Suprapubic skin (tissue), 4 donors: ENCODE data around the gene S100A1. TPM values are rescaled to one million over a fixed set of nuclear protein-coding genes. Genes with fewer than 3 reads are reported as not detected.
"Not testable (repeated sequence)": the region's sequence is repeated elsewhere in the genome, so short reads cannot be mapped to it uniquely, and the experiment has no call there.

ENCODE experiments used
- DNase-seq, 2 donors: peaks; one replicate each; pipeline ENCODE4 v3.0.0-alpha.2; 2019; ENCODE audit warnings: low spot score in 2 of 2
- H3K27ac ChIP-seq: fragments of 200-600 bp; sonication (generic); one replicate; pipeline ENCODE4 v1.5.1; 2019
- H3K27me3 ChIP-seq: fragments of 200-600 bp; sonication (generic); one replicate; pipeline ENCODE4 v1.5.1; 2019
- H3K36me3 ChIP-seq: fragments of 200-600 bp; sonication (generic); one replicate; pipeline ENCODE4 v1.5.1; 2019
- H3K4me1 ChIP-seq: fragments of 200-600 bp; sonication (generic); one replicate; pipeline ENCODE4 v1.5.1; 2019
- H3K4me3 ChIP-seq: fragments of 200-600 bp; sonication (generic); one replicate; pipeline ENCODE4 v1.5.1; 2019; ENCODE audit warnings: mild to moderate bottlenecking
- H3K9me3 ChIP-seq: fragments of 200-600 bp; sonication (generic); one replicate; pipeline ENCODE4 v1.5.1; 2019
- EP300 ChIP-seq: sonication (generic); formaldehyde crosslinking; IDR thresholded peaks from one replicate; pipeline ENCODE4 v1.6.1; 2017; ENCODE audit warnings: antibody characterized with exemption
- POLR2A ChIP-seq, 2 donors: fragments of 450-650 bp; IDR thresholded peaks; one replicate each; pipeline ENCODE4 v1.6.1; 2017; ENCODE audit warnings: antibody characterized with exemption in 2 of 2, mild to moderate bottlenecking in 2 of 2, moderate library complexity in 2 of 2
- POLR2AphosphoS5 ChIP-seq, 3 donors: sonication (generic); formaldehyde crosslinking; IDR thresholded peaks; one replicate each; pipeline ENCODE4 v1.6.1; 2017; ENCODE audit warnings: antibody characterized with exemption in 3 of 3
- WGBS: methylation state at CpG from one replicate; pipeline ENCODE4 v1.1.5; 2018; 5-methylcytosine and 5-hydroxymethylcytosine counted together
- total RNA-seq, 4 donors: library from RNA; depleted of rRNA; stranded (reverse); fragments of >200 nt; gene quantifications; one replicate each; pipeline ENCODE4 v1.1.0, GENCODE V29; 2016
- TF ChIP-seq, protein P1 (sequence below), 2 donors: fragments of 200-600 bp in 1 of 2; fragments of 450-650 bp in 1 of 2; sonication (generic) in 1 of 2; IDR thresholded peaks; one replicate each; pipeline ENCODE4 v1.5.1; 2016 to 2019; ENCODE audit warnings: antibody characterized with exemption in 2 of 2, mild to moderate bottlenecking in 1 of 2, moderate library complexity in 1 of 2

Gene S100A1
- 10 to 100 TPM; 17.9 to 33.2 (median 21.1) TPM for total RNA-seq

DNA sequence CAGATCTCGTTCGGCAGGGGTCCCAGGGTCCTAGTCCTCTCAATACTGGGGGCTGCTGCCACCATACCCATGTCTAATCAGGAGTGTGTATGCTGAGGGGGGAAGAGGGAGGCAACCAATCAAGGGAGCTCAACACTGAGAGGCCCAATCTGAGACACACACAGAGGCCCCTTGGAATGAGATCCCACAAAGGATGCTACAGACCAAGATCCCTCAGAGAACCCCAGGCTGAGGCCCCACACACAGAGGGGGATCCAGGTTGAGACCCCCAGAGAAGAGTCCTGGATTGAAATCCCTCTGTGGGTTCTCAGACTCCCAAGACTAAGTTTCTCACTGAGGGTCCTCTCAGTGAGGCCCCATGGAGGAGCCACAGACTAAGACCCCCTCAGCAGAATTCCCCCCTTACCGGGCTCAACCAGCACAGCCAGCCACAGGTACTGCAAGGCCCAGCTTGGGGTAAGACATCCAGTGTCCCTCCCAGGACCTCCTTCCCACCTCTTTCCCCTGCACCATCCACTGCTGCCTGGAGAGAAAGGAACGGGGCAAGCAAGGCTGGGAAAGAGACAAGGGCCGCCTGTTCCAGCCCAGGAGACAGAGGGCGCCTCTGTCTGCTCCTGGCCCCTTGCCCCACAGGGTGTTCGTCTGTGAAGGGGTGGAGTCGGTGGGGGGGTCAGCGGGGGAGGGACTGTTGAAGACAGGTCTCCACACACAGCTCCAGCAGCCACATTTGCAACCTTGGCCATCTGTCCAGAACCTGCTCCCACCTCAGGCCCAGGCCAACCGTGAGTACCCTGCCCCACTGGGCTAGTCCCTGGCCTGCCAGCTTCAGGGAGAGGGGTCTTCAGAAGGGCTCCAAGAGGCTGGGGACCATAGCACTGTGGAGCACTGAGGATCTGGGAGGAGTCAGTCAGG, at the start of gene S100A1:
S100A1 (plus strand) TSS at position 720 of the 912 bp plus-strand sequence. CDS start 2,088 bp downstream, outside the sequence.
- peak in 1 of 2 donors; percentile 81 for DNase-seq

DNA sequence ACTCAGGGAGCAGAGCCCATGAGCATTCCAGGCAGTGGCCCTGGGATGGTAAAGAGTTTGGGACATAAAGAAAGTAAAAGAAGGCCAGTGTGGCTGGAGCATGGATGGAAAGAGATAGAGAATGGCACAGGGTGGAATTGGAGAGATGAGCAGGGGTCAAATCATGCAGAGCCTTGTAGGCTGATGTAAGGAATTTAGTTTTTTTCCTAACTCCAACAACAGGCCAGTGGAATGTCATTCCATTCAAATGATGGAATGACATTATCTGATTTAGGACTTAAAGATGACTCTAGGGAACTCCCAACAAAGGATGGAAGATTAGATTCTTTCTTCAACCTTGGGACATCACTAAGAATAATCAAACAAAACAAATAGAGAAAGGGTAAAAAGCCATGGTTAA, 49.7 kb upstream of the S100A1 start:
- H3K9me3 ChIP-seq, result no peaks in the 10 kb centered on the region
- peaks cover 11% of the 10 kb centered on the region for H3K4me1 ChIP-seq
- no peaks in the 10 kb centered on the region for H3K27me3 ChIP-seq
- H3K27ac ChIP-seq, result no peak overlapping the region
- no peaks in the 10 kb centered on the region for H3K36me3 ChIP-seq
- no peak overlapping the region for H3K4me3 ChIP-seq
- DNase-seq, result no peak
- TF ChIP-seq, protein P1, sequence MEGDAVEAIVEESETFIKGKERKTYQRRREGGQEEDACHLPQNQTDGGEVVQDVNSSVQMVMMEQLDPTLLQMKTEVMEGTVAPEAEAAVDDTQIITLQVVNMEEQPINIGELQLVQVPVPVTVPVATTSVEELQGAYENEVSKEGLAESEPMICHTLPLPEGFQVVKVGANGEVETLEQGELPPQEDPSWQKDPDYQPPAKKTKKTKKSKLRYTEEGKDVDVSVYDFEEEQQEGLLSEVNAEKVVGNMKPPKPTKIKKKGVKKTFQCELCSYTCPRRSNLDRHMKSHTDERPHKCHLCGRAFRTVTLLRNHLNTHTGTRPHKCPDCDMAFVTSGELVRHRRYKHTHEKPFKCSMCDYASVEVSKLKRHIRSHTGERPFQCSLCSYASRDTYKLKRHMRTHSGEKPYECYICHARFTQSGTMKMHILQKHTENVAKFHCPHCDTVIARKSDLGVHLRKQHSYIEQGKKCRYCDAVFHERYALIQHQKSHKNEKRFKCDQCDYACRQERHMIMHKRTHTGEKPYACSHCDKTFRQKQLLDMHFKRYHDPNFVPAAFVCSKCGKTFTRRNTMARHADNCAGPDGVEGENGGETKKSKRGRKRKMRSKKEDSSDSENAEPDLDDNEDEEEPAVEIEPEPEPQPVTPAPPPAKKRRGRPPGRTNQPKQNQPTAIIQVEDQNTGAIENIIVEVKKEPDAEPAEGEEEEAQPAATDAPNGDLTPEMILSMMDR (IDR thresholded peaks at IDR 0.05), result no peak
- TF ChIP-seq EP300 (no peak), POLR2A (IDR thresholded peaks at IDR 0.05) (no peak), POLR2AphosphoS5 (IDR thresholded peaks at IDR 0.05) (no peak)

More for the DNA sequence above, at the start of gene S100A1:
- Histone ChIP-seq H3K4me3 (peak within 1 kb of the TSS; percentile 55), H3K9me3 (no peaks in the 10 kb centered on the region), H3K36me3 (peaks cover 10% of the 10 kb centered on the region), H3K4me1 (peaks cover 57% of the 10 kb centered on the region), H3K27ac (peak within 1 kb of the TSS; percentile 92), H3K27me3 (no peaks in the 10 kb centered on the region)
- TF ChIP-seq POLR2AphosphoS5 (IDR thresholded peaks at IDR 0.05), result no peak
- TF ChIP-seq, protein P1 (IDR thresholded peaks at IDR 0.05), result no peak
- no peak for TF ChIP-seq POLR2A (IDR thresholded peaks at IDR 0.05)
- TF ChIP-seq EP300, result no peak
- 52% methylated on average over 10 of the region's 10 CpGs for WGBS

DNA sequence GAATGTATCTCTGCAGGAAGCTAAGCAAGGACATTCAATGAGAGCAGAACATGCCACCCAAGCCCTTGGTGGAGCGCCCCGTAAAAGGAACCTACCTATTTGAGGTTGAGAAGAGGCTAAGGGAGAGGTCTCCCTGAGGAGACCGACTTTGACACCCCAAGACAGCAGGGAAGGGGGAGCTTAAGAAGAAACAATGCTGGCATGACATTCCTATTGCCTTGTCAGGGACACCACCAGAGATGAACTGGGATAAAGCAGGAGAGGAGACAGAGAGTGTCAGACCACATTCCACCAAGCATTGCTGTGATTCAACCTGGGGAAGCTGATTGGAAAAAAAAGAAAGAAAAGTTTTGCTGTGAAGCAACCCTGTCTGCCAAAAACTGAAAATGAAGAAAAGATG, 49.3 kb upstream of the S100A1 start:
- H3K9me3 ChIP-seq, result no peaks in the 10 kb centered on the region
- no peak for DNase-seq
- H3K4me3 ChIP-seq, result no peak overlapping the region
- H3K27ac ChIP-seq, result no peak overlapping the region
- no peak for TF ChIP-seq EP300
- no peak for TF ChIP-seq POLR2AphosphoS5 (IDR thresholded peaks at IDR 0.05)
- TF ChIP-seq POLR2A (IDR thresholded peaks at IDR 0.05), result no peak
- TF ChIP-seq, protein P1 (IDR thresholded peaks at IDR 0.05), result no peak
- no peaks in the 10 kb centered on the region for H3K36me3 ChIP-seq
- WGBS, result 87% methylated on average over 3 of the region's 3 CpGs
- peaks cover 10% of the 10 kb centered on the region for H3K4me1 ChIP-seq
- H3K27me3 ChIP-seq, result no peaks in the 10 kb centered on the region

DNA sequence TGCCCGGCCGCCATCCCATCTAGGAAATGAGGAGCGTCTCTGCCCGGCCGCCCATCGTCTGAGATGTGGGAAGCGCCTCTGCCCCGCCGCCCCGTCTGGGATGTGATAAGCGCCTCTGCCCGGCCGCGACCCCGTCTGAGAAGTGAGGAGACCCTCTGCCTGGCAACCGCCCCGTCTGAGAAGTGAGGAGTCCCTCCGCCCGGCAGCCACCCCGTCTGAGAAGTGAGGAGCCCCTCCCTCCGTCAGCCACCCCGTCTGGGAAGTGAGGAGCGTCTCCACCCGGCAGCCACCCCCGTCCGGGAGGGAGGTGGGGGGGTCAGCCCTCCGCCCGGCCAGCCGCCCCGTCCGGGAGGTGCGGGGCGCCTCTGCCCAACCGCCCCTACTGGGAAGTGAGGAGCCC, 45.4 kb upstream of the S100A1 start:
- H3K4me3 ChIP-seq, H3K27ac ChIP-seq, DNase-seq, H3K36me3 ChIP-seq, H3K9me3 ChIP-seq, H3K4me1 ChIP-seq, H3K27me3 ChIP-seq: not testable (repeated sequence)
- WGBS, result 97% methylated on average over 17 of the region's 34 CpGs

DNA sequence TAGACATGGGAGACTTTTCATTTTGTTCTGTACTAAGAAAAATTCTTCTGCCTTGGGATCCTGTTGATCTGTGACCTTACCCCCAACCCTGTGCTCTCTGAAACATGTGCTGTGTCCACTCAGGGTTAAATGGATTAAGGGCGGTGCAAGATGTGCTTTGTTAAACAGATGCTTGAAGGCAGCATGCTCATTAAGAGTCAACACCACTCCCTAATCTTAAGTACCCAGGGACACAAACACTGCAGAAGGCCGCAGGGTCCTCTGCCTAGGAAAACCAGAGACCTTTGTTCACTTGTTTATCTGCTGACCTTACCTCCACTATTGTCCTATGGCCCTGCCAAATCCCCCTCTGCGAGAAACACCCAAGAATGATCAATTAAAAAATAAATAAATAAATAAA, 44.7 kb upstream of the S100A1 start:
- 84% methylated on average over 3 of the region's 3 CpGs for WGBS
- not testable (repeated sequence) for H3K27ac ChIP-seq, H3K36me3 ChIP-seq, H3K27me3 ChIP-seq, DNase-seq, H3K9me3 ChIP-seq, H3K4me3 ChIP-seq, H3K4me1 ChIP-seq

DNA sequence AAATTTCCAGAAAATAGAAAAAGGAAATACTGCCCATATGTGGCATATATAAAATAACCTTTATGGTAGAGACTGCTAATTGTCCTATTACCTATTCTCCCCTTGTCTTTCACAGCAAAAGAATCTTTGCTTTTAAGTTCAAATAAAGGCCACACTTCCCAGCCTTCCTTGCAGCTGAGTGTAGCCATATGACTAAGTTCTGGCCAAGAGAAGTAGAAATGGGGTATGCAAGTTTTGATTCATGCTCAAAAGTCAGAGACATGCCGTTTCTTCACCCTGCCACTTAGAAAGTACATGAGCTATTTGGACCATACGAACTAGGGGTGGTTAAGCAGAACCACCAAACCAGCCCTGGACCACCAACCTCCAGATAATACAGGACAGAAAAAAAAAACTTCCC, 44.3 kb upstream of the S100A1 start:
- Histone ChIP-seq H3K27me3 (no peaks in the 10 kb centered on the region), H3K36me3 (no peaks in the 10 kb centered on the region), H3K4me3 (no peak overlapping the region), H3K27ac (no peak overlapping the region), H3K4me1 (no peaks in the 10 kb centered on the region), H3K9me3 (no peaks in the 10 kb centered on the region)
- WGBS, result 76% methylated on average over 2 of the region's 2 CpGs
- TF ChIP-seq, protein P1 (IDR thresholded peaks at IDR 0.05), result no peak
- TF ChIP-seq POLR2A (IDR thresholded peaks at IDR 0.05), result no peak
- TF ChIP-seq POLR2AphosphoS5 (IDR thresholded peaks at IDR 0.05), result no peak
- no peak for TF ChIP-seq EP300
- no peak for DNase-seq
